ENCODE data around the gene MGAT5B. TPM values are rescaled to one million over a fixed set of nuclear protein-coding genes. Genes with fewer than 3 reads are reported as not detected.

The MGAT5B gene, protein sequence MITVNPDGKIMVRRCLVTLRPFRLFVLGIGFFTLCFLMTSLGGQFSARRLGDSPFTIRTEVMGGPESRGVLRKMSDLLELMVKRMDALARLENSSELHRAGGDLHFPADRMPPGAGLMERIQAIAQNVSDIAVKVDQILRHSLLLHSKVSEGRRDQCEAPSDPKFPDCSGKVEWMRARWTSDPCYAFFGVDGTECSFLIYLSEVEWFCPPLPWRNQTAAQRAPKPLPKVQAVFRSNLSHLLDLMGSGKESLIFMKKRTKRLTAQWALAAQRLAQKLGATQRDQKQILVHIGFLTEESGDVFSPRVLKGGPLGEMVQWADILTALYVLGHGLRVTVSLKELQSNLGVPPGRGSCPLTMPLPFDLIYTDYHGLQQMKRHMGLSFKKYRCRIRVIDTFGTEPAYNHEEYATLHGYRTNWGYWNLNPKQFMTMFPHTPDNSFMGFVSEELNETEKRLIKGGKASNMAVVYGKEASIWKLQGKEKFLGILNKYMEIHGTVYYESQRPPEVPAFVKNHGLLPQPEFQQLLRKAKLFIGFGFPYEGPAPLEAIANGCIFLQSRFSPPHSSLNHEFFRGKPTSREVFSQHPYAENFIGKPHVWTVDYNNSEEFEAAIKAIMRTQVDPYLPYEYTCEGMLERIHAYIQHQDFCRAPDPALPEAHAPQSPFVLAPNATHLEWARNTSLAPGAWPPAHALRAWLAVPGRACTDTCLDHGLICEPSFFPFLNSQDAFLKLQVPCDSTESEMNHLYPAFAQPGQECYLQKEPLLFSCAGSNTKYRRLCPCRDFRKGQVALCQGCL
- 0.20 to 0.33 TPM (median 0.31 TPM) in 3 replicates for total RNA-seq
- long read RNA-seq: 0 reads

DNA sequence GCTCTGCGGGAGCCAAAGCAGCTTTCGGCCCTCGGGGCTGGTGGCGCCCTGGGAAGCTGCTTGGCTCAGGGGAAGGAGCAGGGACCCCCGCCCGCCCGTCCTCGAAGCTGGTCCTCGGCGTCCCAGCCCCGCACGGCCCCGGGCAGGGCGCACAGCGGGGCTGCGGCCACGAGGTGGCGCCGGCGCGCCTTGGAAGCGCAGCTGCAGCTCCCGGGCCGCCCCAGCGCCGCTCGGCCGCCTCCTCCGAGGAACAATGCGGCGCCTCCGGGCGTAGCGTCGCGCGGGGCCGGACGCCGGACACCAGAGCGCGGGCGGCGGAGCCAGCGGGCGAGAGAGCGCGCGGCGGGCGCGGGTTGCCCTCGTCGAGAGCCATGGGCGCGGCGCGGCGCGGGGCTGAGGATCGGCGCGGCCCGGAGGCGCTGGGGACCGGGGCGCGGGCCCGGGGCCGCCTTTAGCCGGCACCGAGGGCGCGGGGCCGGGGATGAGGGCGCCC lies at the start of gene MGAT5B:
Gene MGAT5B (plus strand): TSS at position 229 of the 493 bp plus-strand sequence. CDS start 626 bp downstream, outside the sequence.
- peaks cover 26% of the 10 kb centered on the region for H3K4me1 Mint-ChIP-seq (ENCODE audit: low read depth)
- no peak within 1 kb of the TSS for H3K27ac Mint-ChIP-seq (ENCODE audit: unreplicated experiment)
- H3K9me3 Mint-ChIP-seq (ENCODE audit: low read depth): no peaks in the 10 kb centered on the region
- H3K4me3 Mint-ChIP-seq (ENCODE audit: unreplicated experiment): peak within 1 kb of the TSS; percentile 62
- TF ChIP-seq, protein P1, sequence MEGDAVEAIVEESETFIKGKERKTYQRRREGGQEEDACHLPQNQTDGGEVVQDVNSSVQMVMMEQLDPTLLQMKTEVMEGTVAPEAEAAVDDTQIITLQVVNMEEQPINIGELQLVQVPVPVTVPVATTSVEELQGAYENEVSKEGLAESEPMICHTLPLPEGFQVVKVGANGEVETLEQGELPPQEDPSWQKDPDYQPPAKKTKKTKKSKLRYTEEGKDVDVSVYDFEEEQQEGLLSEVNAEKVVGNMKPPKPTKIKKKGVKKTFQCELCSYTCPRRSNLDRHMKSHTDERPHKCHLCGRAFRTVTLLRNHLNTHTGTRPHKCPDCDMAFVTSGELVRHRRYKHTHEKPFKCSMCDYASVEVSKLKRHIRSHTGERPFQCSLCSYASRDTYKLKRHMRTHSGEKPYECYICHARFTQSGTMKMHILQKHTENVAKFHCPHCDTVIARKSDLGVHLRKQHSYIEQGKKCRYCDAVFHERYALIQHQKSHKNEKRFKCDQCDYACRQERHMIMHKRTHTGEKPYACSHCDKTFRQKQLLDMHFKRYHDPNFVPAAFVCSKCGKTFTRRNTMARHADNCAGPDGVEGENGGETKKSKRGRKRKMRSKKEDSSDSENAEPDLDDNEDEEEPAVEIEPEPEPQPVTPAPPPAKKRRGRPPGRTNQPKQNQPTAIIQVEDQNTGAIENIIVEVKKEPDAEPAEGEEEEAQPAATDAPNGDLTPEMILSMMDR (IDR thresholded peaks at IDR 0.05): peak; percentile 88
- H3K27me3 Mint-ChIP-seq (ENCODE audit: low read depth): peaks cover 8% of the 10 kb centered on the region
- H3K36me3 Mint-ChIP-seq (ENCODE audit: low read depth): no peaks in the 10 kb centered on the region
- DNase-seq (ENCODE audit: low spot score): no peak

DNA sequence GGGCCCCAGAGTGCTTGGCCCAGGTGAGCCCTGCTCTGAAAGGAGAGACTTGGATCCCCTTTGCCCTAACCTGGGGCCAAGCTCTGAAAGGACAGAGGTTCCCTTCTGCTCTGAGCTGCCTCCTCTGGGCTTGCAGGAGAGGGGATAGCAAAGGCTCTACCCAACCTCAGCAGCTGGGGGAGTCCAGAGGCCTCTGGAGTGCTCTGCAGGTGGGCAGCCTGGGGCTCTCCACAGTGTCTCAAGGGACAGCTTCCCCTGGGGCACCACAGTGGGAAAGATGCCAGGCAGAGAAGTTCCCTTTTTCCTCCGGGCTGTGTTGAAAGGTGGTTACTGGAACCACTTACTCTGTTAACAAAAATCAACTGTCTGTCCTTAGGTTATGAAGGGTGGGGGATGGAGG lies 48.2 kb upstream of the MGAT5B start:
- Mint-ChIP-seq H3K4me1 (ENCODE audit: low read depth) (no peaks in the 10 kb centered on the region), H3K9me3 (ENCODE audit: low read depth) (no peaks in the 10 kb centered on the region), H3K4me3 (ENCODE audit: unreplicated experiment) (no peak overlapping the region), H3K27me3 (ENCODE audit: low read depth) (peaks cover 30% of the 10 kb centered on the region), H3K36me3 (ENCODE audit: low read depth) (peaks cover 2% of the 10 kb centered on the region), H3K27ac (ENCODE audit: unreplicated experiment) (no peak overlapping the region)
- no peak for DNase-seq (ENCODE audit: low spot score)
- TF ChIP-seq, protein P1 (IDR thresholded peaks at IDR 0.05): no peak

DNA sequence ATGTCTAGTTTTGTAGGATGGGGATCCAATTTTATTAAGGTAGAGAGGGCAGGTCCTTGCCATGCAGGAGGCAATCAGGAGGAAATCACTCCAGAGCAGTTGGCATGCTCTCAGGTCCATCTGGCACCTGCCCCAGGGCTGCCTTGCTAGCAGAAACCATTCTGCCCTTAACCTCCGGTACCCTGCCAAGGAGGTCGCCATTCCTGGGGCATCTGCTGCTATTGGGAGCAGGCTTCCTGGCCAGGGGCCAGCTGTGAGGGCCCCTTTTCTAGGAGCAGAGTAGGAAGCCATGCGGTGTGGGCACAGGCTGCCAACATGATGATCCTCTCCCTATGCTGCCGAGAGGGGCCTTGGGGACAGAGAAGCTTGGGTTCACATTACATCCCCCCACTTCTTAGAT lies 47.6 kb upstream of the MGAT5B start:
- Mint-ChIP-seq H3K36me3 (ENCODE audit: low read depth) (peaks cover 2% of the 10 kb centered on the region), H3K9me3 (ENCODE audit: low read depth) (no peaks in the 10 kb centered on the region), H3K4me1 (ENCODE audit: low read depth) (no peaks in the 10 kb centered on the region), H3K27me3 (ENCODE audit: low read depth) (peaks cover 33% of the 10 kb centered on the region), H3K27ac (ENCODE audit: unreplicated experiment) (no peak overlapping the region), H3K4me3 (ENCODE audit: unreplicated experiment) (no peak overlapping the region)
- TF ChIP-seq, protein P1 (IDR thresholded peaks at IDR 0.05): no peak
- DNase-seq (ENCODE audit: low spot score): no peak

DNA sequence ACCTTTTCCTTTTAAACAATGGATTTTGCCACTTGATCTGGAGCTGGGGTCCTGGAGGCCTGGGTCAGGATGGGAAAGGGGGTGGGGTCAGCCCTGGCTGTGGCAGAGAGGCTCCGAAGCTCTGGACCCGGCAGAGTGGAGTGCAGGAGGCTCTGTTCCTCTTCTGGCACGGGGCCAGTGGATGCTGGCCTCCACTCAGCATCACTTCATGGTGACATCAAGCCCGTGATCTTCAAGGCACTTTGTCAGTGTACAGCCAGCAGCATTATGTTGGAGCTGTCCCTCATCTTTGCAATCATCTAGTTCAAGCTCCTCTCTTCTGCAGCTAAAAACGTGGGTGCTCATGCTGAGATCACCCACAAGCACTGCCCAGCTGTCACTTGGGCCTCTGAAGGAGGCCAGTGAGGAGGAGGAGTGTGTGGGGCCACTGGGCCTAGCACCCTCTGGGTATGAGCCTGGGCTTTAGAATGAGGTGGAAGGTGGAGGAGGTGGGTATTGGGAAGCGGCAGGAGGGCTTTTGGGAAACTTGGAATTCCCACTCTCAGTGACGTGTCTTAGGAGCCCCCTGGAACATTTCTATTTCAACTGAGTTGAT lies 45.9 kb upstream of the MGAT5B start:
- H3K36me3 Mint-ChIP-seq (ENCODE audit: low read depth): peaks cover 2% of the 10 kb centered on the region
- no peaks in the 10 kb centered on the region for H3K9me3 Mint-ChIP-seq (ENCODE audit: low read depth)
- H3K27me3 Mint-ChIP-seq (ENCODE audit: low read depth): peaks cover 33% of the 10 kb centered on the region
- TF ChIP-seq, protein P1 (IDR thresholded peaks at IDR 0.05): no peak
- no peak for DNase-seq (ENCODE audit: low spot score)
- H3K27ac Mint-ChIP-seq (ENCODE audit: unreplicated experiment): no peak overlapping the region
- no peak overlapping the region for H3K4me3 Mint-ChIP-seq (ENCODE audit: unreplicated experiment)
- H3K4me1 Mint-ChIP-seq (ENCODE audit: low read depth): no peaks in the 10 kb centered on the region

DNA sequence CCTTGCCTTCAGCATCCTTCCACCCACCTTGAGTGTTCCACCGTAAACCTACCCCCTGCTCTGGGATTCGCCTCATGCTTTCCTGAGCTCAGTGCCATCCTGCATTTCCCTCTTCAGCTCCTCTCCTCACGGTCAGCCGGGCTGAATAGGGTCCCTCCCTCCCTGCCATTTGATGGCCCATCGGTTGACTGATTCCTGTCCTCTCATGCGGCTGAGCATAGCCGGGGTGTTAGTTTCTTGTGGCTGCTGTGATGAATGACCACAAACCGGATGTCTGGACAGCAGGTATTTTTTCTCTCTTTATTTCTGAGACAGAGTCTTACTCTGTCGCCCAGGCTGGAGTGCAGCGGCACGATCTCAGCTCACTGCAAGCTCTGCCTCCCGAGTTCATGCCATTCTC lies 44.1 kb upstream of the MGAT5B start:
- TF ChIP-seq, protein P1 (IDR thresholded peaks at IDR 0.05): no peak
- no peak overlapping the region for H3K4me3 Mint-ChIP-seq (ENCODE audit: unreplicated experiment)
- H3K36me3 Mint-ChIP-seq (ENCODE audit: low read depth): peaks cover 2% of the 10 kb centered on the region
- H3K9me3 Mint-ChIP-seq (ENCODE audit: low read depth): no peaks in the 10 kb centered on the region
- no peak overlapping the region for H3K27ac Mint-ChIP-seq (ENCODE audit: unreplicated experiment)
- no peak for DNase-seq (ENCODE audit: low spot score)
- H3K4me1 Mint-ChIP-seq (ENCODE audit: low read depth): no peaks in the 10 kb centered on the region
- H3K27me3 Mint-ChIP-seq (ENCODE audit: low read depth): peaks cover 31% of the 10 kb centered on the region

All from chondrocyte (in vitro differentiated cells).